ENCODE measurements around the gene SLC39A5. TPM values are rescaled to one million over a fixed set of nuclear protein-coding genes. Genes with fewer than 3 reads are reported as not detected.
"Not testable (repeated sequence)": the region's sequence is repeated elsewhere in the genome, so short reads cannot be mapped to it uniquely, and the experiment has no call there.

Gene SLC39A5
- total and polyA plus RNA-seq, 2 donors from 2014 or later = 5.1 to 164 TPM

GRCh38 chr12:56282579-56282978, 52.7 kb downstream of the SLC39A5 start:
- no peaks in the 10 kb centered on the region for H3K9me3 ChIP-seq (ENCODE audit: control insufficient read depth in 2 of 3, insufficient read depth in 1 of 3, low read length in 3 of 3)
- H3K27me3 ChIP-seq (ENCODE audit: control insufficient read depth, insufficient read depth, low read length) = no peaks in the 10 kb centered on the region
- FAIRE-seq (no peak), DNase-seq (no peak)
- TF ChIP-seq CTCF (IDR thresholded peaks at IDR 0.05; ENCODE audit: borderline replicate concordance, extremely low read depth, insufficient read depth) = no peak
- H3K27ac ChIP-seq (ENCODE audit: low read depth in 2 of 2, low read length in 2 of 2) = no peak overlapping the region
- H3K9ac ChIP-seq (ENCODE audit: low read length in 3 of 3) = no peak overlapping the region
- H3K4me3 ChIP-seq (ENCODE audit: low read length in 3 of 3) = no peak overlapping the region
- H3K36me3 ChIP-seq (ENCODE audit: control insufficient read depth in 2 of 3, insufficient read depth in 3 of 3, low read length in 3 of 3) = peaks cover 12 to 55% (median 22%) of the 10 kb centered on the region in 3 donors
- H3K4me1 ChIP-seq (ENCODE audit: control insufficient read depth in 2 of 3, insufficient read depth in 2 of 3, low read depth in 1 of 3, low read length in 3 of 3) = no peaks in the 10 kb centered on the region
- intact Hi-C loops (cut with DNase I) = no loop called here

- intact Hi-C loops (cut with DNase I); H3K4me3 ChIP-seq (ENCODE audit: low read length in 3 of 3); H3K27me3 ChIP-seq (ENCODE audit: control insufficient read depth, insufficient read depth, low read length); H3K4me1 ChIP-seq (ENCODE audit: control insufficient read depth in 2 of 3, insufficient read depth in 2 of 3, low read depth in 1 of 3, low read length in 3 of 3); H3K9ac ChIP-seq (ENCODE audit: low read length in 3 of 3); DNase-seq; H3K27ac ChIP-seq (ENCODE audit: low read depth in 2 of 2, low read length in 2 of 2); H3K9me3 ChIP-seq (ENCODE audit: control insufficient read depth in 2 of 3, insufficient read depth in 1 of 3, low read length in 3 of 3); FAIRE-seq: not testable (repeated sequence)
- H3K36me3 ChIP-seq (ENCODE audit: control insufficient read depth in 2 of 3, insufficient read depth in 3 of 3, low read length in 3 of 3) = peaks cover 12 to 43% (median 20%) of the 10 kb centered on the region in 3 donors
These were observed 54.4 kb downstream of the SLC39A5 start for GRCh38 chr12:56284263-56284662.

GRCh38 chr12:56286044-56286830, 56.4 kb downstream of the SLC39A5 start:
- intact Hi-C loops (cut with DNase I) = no loop called here
- Histone ChIP-seq H3K4me1 (ENCODE audit: control insufficient read depth in 2 of 3, insufficient read depth in 2 of 3, low read depth in 1 of 3, low read length in 3 of 3) (no peaks in the 10 kb centered on the region), H3K36me3 (ENCODE audit: control insufficient read depth in 2 of 3, insufficient read depth in 3 of 3, low read length in 3 of 3) (peaks cover 12 to 40% (median 17%) of the 10 kb centered on the region in 3 donors), H3K4me3 (ENCODE audit: low read length in 3 of 3) (no peak overlapping the region), H3K9me3 (ENCODE audit: control insufficient read depth in 2 of 3, insufficient read depth in 1 of 3, low read length in 3 of 3) (no peaks in the 10 kb centered on the region), H3K27me3 (ENCODE audit: control insufficient read depth, insufficient read depth, low read length) (no peaks in the 10 kb centered on the region), H3K9ac (ENCODE audit: low read length in 3 of 3) (no peak overlapping the region), H3K27ac (ENCODE audit: low read depth in 2 of 2, low read length in 2 of 2) (no peak overlapping the region)
- FAIRE-seq = no peak
- no peak for TF ChIP-seq CTCF (IDR thresholded peaks at IDR 0.05; ENCODE audit: borderline replicate concordance, extremely low read depth, insufficient read depth)
- no peak for DNase-seq

Other genes with a start within 250 kb of the SLC39A5 start
- 33.1 TPM for gene SUOX, start 232.8 kb upstream of the SLC39A5 start, total RNA-seq
- gene SUOX, start 232.8 kb upstream of the SLC39A5 start, polyA plus RNA-seq (ENCODE audit: insufficient read depth, low read depth, low replicate concordance) = 61.1 TPM
- gene IKZF4, start 209.0 kb upstream of the SLC39A5 start, total RNA-seq = 9.4 TPM
- 2.7 TPM for gene IKZF4, start 209.0 kb upstream of the SLC39A5 start, polyA plus RNA-seq (ENCODE audit: insufficient read depth, low read depth, low replicate concordance)
- 46.7 TPM for gene RPS26, start 188.1 kb upstream of the SLC39A5 start, total RNA-seq
- gene RPS26, start 188.1 kb upstream of the SLC39A5 start, polyA plus RNA-seq (ENCODE audit: insufficient read depth, low read depth, low replicate concordance) = 637 TPM
- gene ERBB3, start 149.9 kb upstream of the SLC39A5 start, total RNA-seq = 58.1 TPM
- 31.5 TPM for gene ERBB3, start 149.9 kb upstream of the SLC39A5 start, polyA plus RNA-seq (ENCODE audit: insufficient read depth, low read depth, low replicate concordance)
- 76.8 TPM for gene PA2G4, start 125.5 kb upstream of the SLC39A5 start, total RNA-seq
- gene PA2G4, start 125.5 kb upstream of the SLC39A5 start, polyA plus RNA-seq (ENCODE audit: insufficient read depth, low read depth, low replicate concordance) = 72.4 TPM
- 2,987 TPM for gene RPL41, start 113.4 kb upstream of the SLC39A5 start, total RNA-seq
- 5,602 TPM for gene RPL41, start 113.4 kb upstream of the SLC39A5 start, polyA plus RNA-seq (ENCODE audit: insufficient read depth, low read depth, low replicate concordance)
- gene ZC3H10, start 111.8 kb upstream of the SLC39A5 start, total RNA-seq = 8.6 TPM
- gene ZC3H10, start 111.8 kb upstream of the SLC39A5 start, polyA plus RNA-seq (ENCODE audit: insufficient read depth, low read depth, low replicate concordance) = 2.4 TPM
- gene ESYT1, start 101.8 kb upstream of the SLC39A5 start, total RNA-seq = 104 TPM
- gene ESYT1, start 101.8 kb upstream of the SLC39A5 start, polyA plus RNA-seq (ENCODE audit: insufficient read depth, low read depth, low replicate concordance) = 40.4 TPM
- gene MYL6B, start 77.5 kb upstream of the SLC39A5 start, total RNA-seq = 48.2 TPM
- gene MYL6B, start 77.5 kb upstream of the SLC39A5 start, polyA plus RNA-seq (ENCODE audit: insufficient read depth, low read depth, low replicate concordance) = 142 TPM
- 1,630 TPM for gene MYL6, start 71.7 kb upstream of the SLC39A5 start, total RNA-seq
- gene MYL6, start 71.7 kb upstream of the SLC39A5 start, polyA plus RNA-seq (ENCODE audit: insufficient read depth, low read depth, low replicate concordance) = 4,190 TPM
- gene SMARCC2, start 40.6 kb upstream of the SLC39A5 start, total RNA-seq = 112 TPM
- gene SMARCC2, start 40.6 kb upstream of the SLC39A5 start, polyA plus RNA-seq (ENCODE audit: insufficient read depth, low read depth, low replicate concordance) = 18.8 TPM
- 45.5 TPM for gene RNF41, start 8.1 kb upstream of the SLC39A5 start, total RNA-seq
- gene RNF41, start 8.1 kb upstream of the SLC39A5 start, polyA plus RNA-seq (ENCODE audit: insufficient read depth, low read depth, low replicate concordance) = 17.6 TPM
- gene NABP2, start 5.7 kb upstream of the SLC39A5 start, total RNA-seq = 31.0 TPM
- gene NABP2, start 5.7 kb upstream of the SLC39A5 start, polyA plus RNA-seq (ENCODE audit: insufficient read depth, low read depth, low replicate concordance) = 42.3 TPM
- 46.4 TPM for gene ANKRD52, start 28.3 kb downstream of the SLC39A5 start, total RNA-seq
- 8.6 TPM for gene ANKRD52, start 28.3 kb downstream of the SLC39A5 start, polyA plus RNA-seq (ENCODE audit: insufficient read depth, low read depth, low replicate concordance)
- 14.5 TPM for gene COQ10A, start 36.9 kb downstream of the SLC39A5 start, total RNA-seq
- gene COQ10A, start 36.9 kb downstream of the SLC39A5 start, polyA plus RNA-seq (ENCODE audit: insufficient read depth, low read depth, low replicate concordance) = 30.0 TPM
- gene CS, start 70.3 kb downstream of the SLC39A5 start, total RNA-seq = 166 TPM
- gene CS, start 70.3 kb downstream of the SLC39A5 start, polyA plus RNA-seq (ENCODE audit: insufficient read depth, low read depth, low replicate concordance) = 105 TPM
- 112 TPM for gene CNPY2, start 85.9 kb downstream of the SLC39A5 start, total RNA-seq
- gene CNPY2, start 85.9 kb downstream of the SLC39A5 start, polyA plus RNA-seq (ENCODE audit: insufficient read depth, low read depth, low replicate concordance) = 156 TPM
- gene PAN2, start 103.9 kb downstream of the SLC39A5 start, total RNA-seq = 83.0 TPM
- 27.1 TPM for gene PAN2, start 103.9 kb downstream of the SLC39A5 start, polyA plus RNA-seq (ENCODE audit: insufficient read depth, low read depth, low replicate concordance)
- gene IL23A, start 108.8 kb downstream of the SLC39A5 start, total RNA-seq = 0.88 TPM
- gene IL23A, start 108.8 kb downstream of the SLC39A5 start, polyA plus RNA-seq (ENCODE audit: insufficient read depth, low read depth, low replicate concordance) = not detected
- 120 TPM for gene STAT2, start 130.1 kb downstream of the SLC39A5 start, total RNA-seq
- gene STAT2, start 130.1 kb downstream of the SLC39A5 start, polyA plus RNA-seq (ENCODE audit: insufficient read depth, low read depth, low replicate concordance) = 27.2 TPM
- gene APOF, start 132.8 kb downstream of the SLC39A5 start, total RNA-seq = not detected
- gene APOF, start 132.8 kb downstream of the SLC39A5 start, polyA plus RNA-seq (ENCODE audit: insufficient read depth, low read depth, low replicate concordance) = not detected
- 9.2 TPM for gene TIMELESS, start 219.4 kb downstream of the SLC39A5 start, total RNA-seq
- gene TIMELESS, start 219.4 kb downstream of the SLC39A5 start, polyA plus RNA-seq (ENCODE audit: insufficient read depth, low read depth, low replicate concordance) = 5.5 TPM
- not detected for gene MIP, start 224.6 kb downstream of the SLC39A5 start, total RNA-seq
- gene MIP, start 224.6 kb downstream of the SLC39A5 start, polyA plus RNA-seq (ENCODE audit: insufficient read depth, low read depth, low replicate concordance) = not detected
- 4.0 TPM for gene SPRYD4, start 238.5 kb downstream of the SLC39A5 start, total RNA-seq
- gene SPRYD4, start 238.5 kb downstream of the SLC39A5 start, polyA plus RNA-seq (ENCODE audit: insufficient read depth, low read depth, low replicate concordance) = 6.0 TPM